Ectodermal cell (in vitro differentiated cells): ENCODE results near the gene ENOX1.

Experiments used
- H3K27ac ChIP-seq: 2 replicates; pipeline ENCODE4 v1.7.0; 2013; ENCODE audit warnings: mild to moderate bottlenecking, low read depth, low read length; ENCODE audit not compliant: insufficient read depth, poor library complexity, severe bottlenecking
- H3K27me3 ChIP-seq: 2 replicates; pipeline ENCODE4 v1.7.0; 2013; ENCODE audit warnings: mild to moderate bottlenecking, low read length; ENCODE audit not compliant: insufficient read depth, control insufficient read depth, poor library complexity, severe bottlenecking
- H3K36me3 ChIP-seq: one replicate; pipeline ENCODE4 v1.7.0; 2013; ENCODE audit warnings: low read length; ENCODE audit not compliant: control insufficient read depth, insufficient read depth
- H3K4me1 ChIP-seq: one replicate; pipeline ENCODE4 v1.7.0; 2013; ENCODE audit warnings: low read length; ENCODE audit not compliant: control insufficient read depth, insufficient read depth
- H3K4me3 ChIP-seq: 2 replicates; pipeline ENCODE4 v1.7.0; 2013; ENCODE audit warnings: low read depth, low read length, control low read depth; ENCODE audit not compliant: insufficient read depth
- H3K9me3 ChIP-seq: 2 replicates; pipeline ENCODE4 v1.7.0; 2013; ENCODE audit warnings: mild to moderate bottlenecking, low read length, moderate library complexity; ENCODE audit not compliant: control insufficient read depth
- WGBS, 2 experiments: methylation state at CpG; one replicate each; pipeline ENCODE4 v1.1.7; 2013; ENCODE audit warnings: missing lambda C conversion rate in 2 of 2; 5-methylcytosine and 5-hydroxymethylcytosine counted together

The ENOX1 gene

DNA sequence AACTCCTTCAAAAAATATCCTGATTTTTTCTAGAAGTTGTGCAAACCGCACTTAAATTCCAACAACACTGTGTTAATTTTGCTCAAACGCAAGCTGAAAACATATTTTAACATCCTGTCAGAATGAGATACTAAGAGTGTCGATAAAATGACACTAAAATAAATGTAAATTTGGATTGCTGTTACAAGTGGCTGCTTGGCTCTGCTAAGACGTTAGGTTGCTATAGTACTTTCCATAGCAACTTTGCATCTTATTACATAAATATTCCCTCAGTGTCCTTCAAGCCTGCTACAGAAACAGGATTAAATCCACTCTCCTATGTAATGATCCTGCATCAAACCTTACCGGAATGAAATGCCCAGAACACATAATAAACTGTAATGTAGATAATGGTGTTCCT is 471.2 kb downstream of the ENOX1 start:
- no peak overlapping the region for H3K4me3 ChIP-seq
- H3K9me3 ChIP-seq: no peaks in the 10 kb centered on the region
- no peaks in the 10 kb centered on the region for H3K27me3 ChIP-seq
- no peak overlapping the region for H3K27ac ChIP-seq
- WGBS, 2 experiments: 95% methylated on average over 5 of the region's 5 CpGs
- no peaks in the 10 kb centered on the region for H3K36me3 ChIP-seq
- H3K4me1 ChIP-seq: peaks cover 12% of the 10 kb centered on the region

DNA sequence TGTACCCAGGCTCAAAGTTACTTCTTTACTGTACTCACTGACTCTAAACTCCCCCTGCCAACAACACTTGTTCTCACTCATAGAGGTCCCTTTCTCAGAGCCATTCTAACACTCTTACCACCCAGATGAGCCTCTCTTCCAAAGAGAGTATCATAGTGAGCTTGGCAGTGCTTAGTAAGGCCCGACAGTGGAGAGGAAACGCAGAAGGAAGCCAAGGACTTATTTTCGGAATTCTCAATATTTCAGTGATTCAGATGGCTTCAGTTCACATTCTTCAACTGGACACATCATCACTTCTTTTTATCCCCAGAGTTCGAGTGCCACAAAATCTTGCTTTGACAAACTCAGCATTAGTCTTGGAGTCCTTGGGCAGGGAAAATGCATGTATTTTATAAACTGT is 477.5 kb downstream of the ENOX1 start:
- H3K4me1 ChIP-seq: no peaks in the 10 kb centered on the region
- no peaks in the 10 kb centered on the region for H3K36me3 ChIP-seq
- no peak overlapping the region for H3K27ac ChIP-seq
- H3K27me3 ChIP-seq: no peaks in the 10 kb centered on the region
- 69 to 71% methylated on average over 4 of the region's 4 CpGs for WGBS, 2 experiments
- no peak overlapping the region for H3K4me3 ChIP-seq
- no peaks in the 10 kb centered on the region for H3K9me3 ChIP-seq

- Histone ChIP-seq H3K9me3 (no peaks in the 10 kb centered on the region), H3K36me3 (no peaks in the 10 kb centered on the region), H3K27me3 (no peaks in the 10 kb centered on the region), H3K4me1 (peaks cover 7% of the 10 kb centered on the region), H3K27ac (no peak overlapping the region), H3K4me3 (no peak overlapping the region)
- 79 to 81% methylated on average over 7 of the region's 7 CpGs for WGBS, 2 experiments
Observed at GRCh38 chr13:43307921-43308433, 478.8 kb downstream of the ENOX1 start.

- Histone ChIP-seq H3K27me3 (no peaks in the 10 kb centered on the region), H3K36me3 (no peaks in the 10 kb centered on the region), H3K9me3 (no peaks in the 10 kb centered on the region), H3K27ac (no peak overlapping the region), H3K4me1 (peaks cover 8% of the 10 kb centered on the region), H3K4me3 (no peak overlapping the region)
- 67 to 69% methylated on average over 6 of the region's 6 CpGs for WGBS, 2 experiments
Observed at GRCh38 chr13:43307221-43307920, 479.4 kb downstream of the ENOX1 start.

DNA sequence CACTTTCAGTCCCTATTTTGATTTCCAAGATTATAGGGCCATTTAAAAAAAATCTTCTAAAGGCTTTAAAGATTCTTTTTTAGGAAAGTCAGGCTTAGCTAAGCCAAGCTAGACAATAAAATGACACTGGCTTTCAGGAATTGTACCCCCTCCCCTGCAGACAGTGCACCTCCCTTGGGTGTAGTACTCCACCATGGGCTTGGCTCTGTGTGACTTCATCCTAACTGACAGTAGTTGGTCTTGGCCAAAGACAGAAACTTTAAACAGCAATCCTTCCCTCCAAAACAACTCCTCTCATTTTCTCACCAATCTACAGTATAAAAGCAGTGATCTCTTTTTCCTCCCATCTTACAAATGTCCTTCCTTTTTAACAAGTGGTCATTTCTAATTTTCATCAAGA is 480.4 kb downstream of the ENOX1 start:
- no peaks in the 10 kb centered on the region for H3K36me3 ChIP-seq
- no peak overlapping the region for H3K4me3 ChIP-seq
- no peak overlapping the region for H3K27ac ChIP-seq
- H3K27me3 ChIP-seq: no peaks in the 10 kb centered on the region
- H3K4me1 ChIP-seq: peaks cover 8% of the 10 kb centered on the region
- no peaks in the 10 kb centered on the region for H3K9me3 ChIP-seq

DNA sequence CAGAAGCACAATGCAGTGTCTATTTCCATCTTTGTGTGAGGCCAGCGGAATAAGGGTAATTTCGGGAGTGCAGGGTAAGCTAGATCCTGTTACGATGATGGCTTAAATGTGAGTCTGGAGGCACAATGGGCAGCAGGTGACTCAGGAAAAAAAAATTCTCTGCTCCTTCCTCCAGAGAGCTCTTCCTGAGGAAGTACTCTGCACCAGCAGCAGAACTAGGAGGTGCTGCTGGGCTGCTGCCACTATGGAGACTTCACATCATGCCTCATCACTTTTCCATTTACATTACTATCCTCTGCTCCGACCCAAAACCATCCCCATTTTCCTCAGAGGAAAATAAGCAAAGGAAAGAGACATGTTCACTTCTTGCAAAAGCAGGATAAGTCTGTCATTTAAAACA is 481.4 kb downstream of the ENOX1 start:
- H3K27ac ChIP-seq: no peak overlapping the region
- 57 to 59% methylated on average over 4 of the region's 4 CpGs for WGBS, 2 experiments
- H3K36me3 ChIP-seq: no peaks in the 10 kb centered on the region
- H3K9me3 ChIP-seq: no peaks in the 10 kb centered on the region
- no peak overlapping the region for H3K4me3 ChIP-seq
- H3K27me3 ChIP-seq: no peaks in the 10 kb centered on the region
- peaks cover 8% of the 10 kb centered on the region for H3K4me1 ChIP-seq

GRCh38 chr13:43304945-43305344 is 481.8 kb downstream of the ENOX1 start:
- peaks cover 8% of the 10 kb centered on the region for H3K4me1 ChIP-seq
- H3K9me3 ChIP-seq: no peaks in the 10 kb centered on the region
- H3K36me3 ChIP-seq: no peaks in the 10 kb centered on the region
- no peaks in the 10 kb centered on the region for H3K27me3 ChIP-seq
- 46 to 52% methylated on average over 2 of the region's 2 CpGs for WGBS, 2 experiments
- H3K27ac ChIP-seq: no peak overlapping the region
- no peak overlapping the region for H3K4me3 ChIP-seq

GRCh38 chr13:43304449-43304848 is 482.3 kb downstream of the ENOX1 start:
- Histone ChIP-seq H3K27me3 (no peaks in the 10 kb centered on the region), H3K9me3 (no peaks in the 10 kb centered on the region), H3K36me3 (no peaks in the 10 kb centered on the region), H3K4me3 (no peak overlapping the region), H3K27ac (no peak overlapping the region), H3K4me1 (peaks cover 8% of the 10 kb centered on the region)
- 100% methylated on average over 1 to 2 of the region's 2 CpGs for WGBS, 2 experiments

DNA sequence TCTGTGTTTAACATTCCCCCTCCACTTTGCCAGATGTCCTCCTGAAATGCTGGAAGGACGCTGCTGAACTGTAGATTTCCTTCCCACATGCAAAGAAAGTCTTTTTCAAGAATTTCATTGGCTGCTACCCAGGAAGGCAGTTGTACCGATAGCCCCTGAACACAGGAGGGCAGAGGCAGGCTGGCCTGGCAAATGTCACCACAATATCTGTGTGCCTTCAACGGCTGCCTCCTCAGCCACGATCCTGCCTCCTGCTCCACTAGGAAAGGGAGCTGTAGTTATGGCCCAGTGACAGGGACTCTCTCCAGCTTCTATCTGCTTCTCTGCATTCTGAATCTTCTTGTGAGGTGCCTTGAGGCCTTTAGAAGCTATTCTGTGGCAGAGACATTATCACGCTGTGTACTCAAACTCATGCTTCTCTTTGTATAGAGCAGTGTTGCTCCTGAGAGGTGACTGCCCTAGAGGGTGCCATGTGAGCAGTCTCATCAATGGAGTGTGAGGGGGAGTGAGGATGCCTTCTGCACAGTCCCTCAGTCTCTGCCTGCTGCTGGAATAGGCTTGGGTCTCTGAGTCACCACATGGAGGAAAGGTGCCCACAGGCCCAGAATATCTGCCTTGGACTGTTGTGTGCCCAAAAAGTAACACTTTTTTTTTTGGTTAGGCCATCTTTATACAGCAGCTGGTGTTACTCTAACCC is 483.6 kb downstream of the ENOX1 start:
- Histone ChIP-seq H3K4me3 (no peak overlapping the region), H3K27ac (no peak overlapping the region), H3K36me3 (no peaks in the 10 kb centered on the region), H3K27me3 (no peaks in the 10 kb centered on the region), H3K4me1 (peaks cover 8% of the 10 kb centered on the region), H3K9me3 (no peaks in the 10 kb centered on the region)
- 31 to 39% methylated on average over 5 of the region's 5 CpGs for WGBS, 2 experiments

DNA sequence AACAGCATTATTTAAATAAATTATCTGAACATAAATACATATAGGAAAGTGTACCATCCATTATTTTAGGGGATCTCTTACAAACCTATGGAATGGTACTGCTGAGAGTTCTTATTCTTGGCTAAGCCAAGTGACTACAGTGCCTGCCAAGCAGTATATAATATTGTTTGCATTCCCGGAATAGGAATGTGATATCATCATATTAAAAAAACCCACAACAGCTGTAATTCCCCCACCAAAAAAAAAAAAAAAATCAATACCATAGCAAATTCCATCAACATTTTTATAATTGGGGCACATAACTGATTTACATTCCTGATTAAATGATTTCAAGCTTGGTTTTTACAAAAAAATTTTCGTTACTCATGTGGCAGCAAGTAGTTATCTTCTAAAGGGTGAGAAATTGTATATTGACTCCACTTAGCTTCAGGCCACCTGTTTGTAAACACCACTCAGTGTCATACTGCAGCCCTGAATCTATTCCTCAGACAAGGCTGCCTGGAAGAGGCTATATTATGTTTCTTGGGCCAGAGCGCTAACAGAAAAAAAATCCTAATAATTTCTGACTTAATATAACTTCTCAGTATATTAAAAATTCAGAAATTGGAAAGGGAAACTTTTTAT is 485.3 kb downstream of the ENOX1 start:
- Histone ChIP-seq H3K36me3 (no peaks in the 10 kb centered on the region), H3K4me3 (no peak overlapping the region), H3K27me3 (no peaks in the 10 kb centered on the region), H3K4me1 (peaks cover 8% of the 10 kb centered on the region), H3K9me3 (no peaks in the 10 kb centered on the region), H3K27ac (no peak overlapping the region)
- 87 to 94% methylated on average over 2 of the region's 3 CpGs for WGBS, 2 experiments
